GM19328 (cell line): ENCODE measurements around the gene SLC25A47.
A peak's percentile ranks its signal among the peaks of the same experiment; 100 is the strongest.

Source experiments
- ATAC-seq: cut with Tn5 transposase; IDR thresholded peaks from one replicate; pipeline ENCODE4 v1.9.1; 2021; ENCODE audit warnings: mild to moderate bottlenecking, moderate library complexity; ENCODE audit not compliant: unreplicated experiment

Gene SLC25A47

GRCh38 chr14:100374270-100374669, 51.1 kb downstream of the SLC25A47 start:
- ATAC-seq = no peak

- no peak for ATAC-seq
Observed at GRCh38 chr14:100374876-100375265, 51.7 kb downstream of the SLC25A47 start.

GRCh38 chr14:100375266-100375962, 52.3 kb downstream of the SLC25A47 start:
- ATAC-seq = peak; percentile 41

- ATAC-seq = peak; percentile 77
Observed at GRCh38 chr14:100375963-100376735, 53.0 kb downstream of the SLC25A47 start, which contains the start of gene WDR25. TSS of gene WDR25 (plus strand) at chr14:100376485.

GRCh38 chr14:100376751-100377171, 53.6 kb downstream of the SLC25A47 start:
- no peak for ATAC-seq
